UCSD-AML1 (cell line): ENCODE data around the gene LGR6.

Experiments
- DNase-seq: peaks from one replicate; lab custom pipeline; 2025; ENCODE audit not compliant: unreplicated experiment; lab: John Stamatoyannopoulos, UW

The LGR6 gene

DNA sequence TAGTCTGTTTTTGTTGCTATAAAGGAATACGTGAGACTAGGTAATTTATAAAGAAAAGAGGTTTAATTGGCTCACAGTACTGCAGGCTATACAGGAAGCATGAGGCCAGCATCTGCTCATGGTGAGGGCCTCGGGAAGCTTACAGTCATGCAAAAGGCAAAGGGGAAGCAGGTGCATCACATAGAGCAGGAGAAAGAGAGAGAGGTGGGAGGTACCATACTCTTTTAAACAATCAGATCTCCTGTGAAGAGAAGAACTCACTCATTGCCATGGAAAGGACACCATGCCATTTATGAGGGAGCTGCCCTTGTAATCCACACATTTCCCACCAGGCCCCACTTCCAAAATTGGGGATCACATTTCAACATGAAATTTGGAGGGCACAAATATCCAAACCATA, 167.6 kb downstream of the LGR6 start:
- DNase-seq, result no peak

DNA sequence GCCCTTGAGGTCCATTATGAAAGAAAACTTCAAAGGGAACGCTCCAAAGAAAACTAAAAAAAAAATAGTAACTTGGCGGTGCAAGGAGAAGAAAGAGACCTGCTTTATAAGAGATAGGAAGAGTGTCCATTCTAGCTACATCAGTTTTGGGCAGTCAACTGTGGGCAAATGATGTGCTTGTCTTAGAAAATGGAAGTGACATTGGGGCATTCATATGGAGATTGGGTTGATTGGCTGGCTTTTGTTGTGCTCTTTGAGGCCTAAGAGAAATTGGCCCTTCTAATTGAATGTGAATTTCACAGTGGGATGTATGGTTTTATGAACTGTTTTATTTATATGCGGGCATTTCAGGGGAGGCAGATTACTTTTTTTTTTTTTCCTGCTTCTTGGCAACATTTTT, 168.1 kb downstream of the LGR6 start:
- no peak for DNase-seq

GRCh38 chr1:202362212-202362611, 168.6 kb downstream of the LGR6 start:
- DNase-seq, result no peak

DNA sequence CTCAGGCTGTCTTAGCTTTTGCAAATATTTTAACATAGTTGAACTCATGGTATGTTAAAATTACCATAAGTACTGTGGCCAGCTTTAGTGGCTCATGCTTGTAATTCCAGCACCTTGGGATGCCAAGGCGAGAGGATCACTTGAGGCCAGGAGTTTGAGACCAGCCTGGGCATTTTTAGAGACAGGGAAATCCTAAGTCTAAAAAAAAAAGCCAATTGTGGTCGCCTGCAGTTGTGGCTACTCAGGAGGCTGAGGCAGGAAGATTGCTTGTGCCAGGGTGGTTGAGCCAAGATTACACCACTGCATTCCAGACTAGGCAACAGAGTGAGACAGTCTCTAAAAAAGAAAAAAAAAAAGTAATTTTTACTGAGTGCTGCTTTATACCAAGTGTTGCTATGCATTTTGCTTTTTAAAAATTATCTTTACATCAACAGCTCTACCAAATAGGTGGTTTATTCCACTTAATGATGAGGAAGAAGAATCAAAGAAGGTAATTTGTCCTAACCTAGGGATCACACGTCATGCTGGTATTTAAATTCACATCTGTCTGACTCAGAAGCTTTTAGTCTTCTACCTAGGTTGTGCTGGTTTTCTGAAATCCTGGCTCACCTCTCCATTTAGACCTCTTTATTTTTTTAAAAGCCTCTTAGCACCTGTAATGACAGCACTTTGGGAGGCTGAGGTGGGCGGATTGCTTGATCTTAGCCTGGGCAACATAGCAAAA, 171.7 kb downstream of the LGR6 start:
- DNase-seq, result no peak

GRCh38 chr1:202367271-202367670, 173.7 kb downstream of the LGR6 start:
- no peak for DNase-seq
